Psoas muscle (tissue), 8 donors: ENCODE data around the gene FRMPD1. TPM values are rescaled to one million over a fixed set of nuclear protein-coding genes. Genes with fewer than 3 reads are reported as not detected.
"Not testable (repeated sequence)": the region's sequence is repeated elsewhere in the genome, so short reads cannot be mapped to it uniquely, and the experiment has no call there.

ENCODE experiments used
- ATAC-seq, 4 donors: fragments of 200-7000 bp; cut with Tn5 transposase; one replicate each; pipeline ENCODE4 v1.9.1; 2020; ENCODE audit warnings: moderate library complexity in 3 of 4, mild to moderate bottlenecking in 2 of 4
- DNase-seq, 2 donors: peaks; one replicate each; pipeline ENCODE4 v3.0.0-alpha.2; 2020
- H3K27ac ChIP-seq: fragments of 200-600 bp; one replicate; pipeline ENCODE4 v1.8.0; 2022
- H3K27me3 ChIP-seq, 3 donors: fragments of 200-600 bp in 1 of 3; one replicate each; pipeline versions ENCODE4 v1.6.1 to v1.8.0; 2013 to 2022; ENCODE audit warnings: low read length in 2 of 3, mild to moderate bottlenecking in 2 of 3, moderate library complexity in 1 of 3; ENCODE audit not compliant: insufficient read depth in 3 of 3
- H3K36me3 ChIP-seq, 2 donors: fragments of 200-600 bp in 1 of 2; one replicate each; pipeline versions ENCODE4 v1.6.1 to v1.8.0; 2013 to 2022; ENCODE audit warnings: low read depth in 1 of 2, mild to moderate bottlenecking in 1 of 2, moderate library complexity in 1 of 2; ENCODE audit not compliant: insufficient read depth in 1 of 2
- H3K4me1 ChIP-seq: fragments of 200-600 bp; one replicate; pipeline ENCODE4 v1.8.0; 2022
- H3K4me3 ChIP-seq: fragments of 200-600 bp; one replicate; pipeline ENCODE4 v1.8.0; 2022; ENCODE audit warnings: mild to moderate bottlenecking
- H3K9me3 ChIP-seq: fragments of 200-600 bp; one replicate; pipeline ENCODE4 v1.8.0; 2022
- CTCF ChIP-seq: fragments of 200-600 bp; IDR thresholded peaks from one replicate; pipeline ENCODE4 v1.8.0; 2022; ENCODE audit warnings: antibody characterized with exemption
- whole genome bisulfite sequencing, 3 donors: extraction: QIAGEN DNeasy Blood & Tissue Kit; methylation state at CpG; one replicate each; pipeline versions ENCODE4 v1.1.6 to v1.1.7; 2013; 5-methylcytosine and 5-hydroxymethylcytosine counted together
- intact Hi-C, 2 donors: fragments of 100-400 bp; cut with DNase I; formaldehyde crosslinking; loops; one replicate each; pipeline versions ENCODE4 v1.11.0 to v1.14.2; 2022
- long read RNA-seq, 2 donors: library from polyadenylated mRNA; unstranded; transcript quantifications; one replicate each; pipeline ENCODE4 v2.0.0, GENCODE V29; 2021
- polyA plus RNA-seq, 3 donors: library from polyadenylated mRNA; stranded (reverse); fragments of 200-250 nt; gene quantifications; one replicate each; pipeline ENCODE4 v1.2.3, GENCODE V29; 2013
- total RNA-seq, 4 donors: library from RNA; stranded (reverse); fragmentation: NEBNext Ultra II Directional in 2 of 4; extraction: Animal tissue kit (Norgen Biotek cat#: 25700) in 2 of 4; gene quantifications; one replicate each; pipeline versions ENCODE4 v1.2.1 to v1.2.4, GENCODE V29; 2021 to 2023
- donor health status: healthy with polysubstance abuse.
- donor health status: DM: no; HTN: no; CAD: no; lungs with moderate emphysema.
- donor health status: Bipolar disorder and iron deficiency.
- donor health status: healthy.
- donor health status: DM: yes; HTN: yes; CAD: no.
- donor health status: DM: no; HTN: no; CAD: no.
- donor health status: DM: no; HTN: no; CAD: no.
- donor health status: DM: yes; HTN: yes; CAD: no.

FRMPD1 gene
- total RNA-seq (1 to 10 TPM; 1.4 to 6.1 (median 3.9) TPM), polyA plus RNA-seq (under 1 TPM; 0.48 to 0.84 (median 0.68) TPM)
- long read RNA-seq, donor 1: 0 reads
- long read RNA-seq, donor 2, partial matches to known transcripts: 2 of 2 reads
- long read RNA-seq, donor 2, other reads (novel, unspliced or antisense): 0 of 2 reads

DNA sequence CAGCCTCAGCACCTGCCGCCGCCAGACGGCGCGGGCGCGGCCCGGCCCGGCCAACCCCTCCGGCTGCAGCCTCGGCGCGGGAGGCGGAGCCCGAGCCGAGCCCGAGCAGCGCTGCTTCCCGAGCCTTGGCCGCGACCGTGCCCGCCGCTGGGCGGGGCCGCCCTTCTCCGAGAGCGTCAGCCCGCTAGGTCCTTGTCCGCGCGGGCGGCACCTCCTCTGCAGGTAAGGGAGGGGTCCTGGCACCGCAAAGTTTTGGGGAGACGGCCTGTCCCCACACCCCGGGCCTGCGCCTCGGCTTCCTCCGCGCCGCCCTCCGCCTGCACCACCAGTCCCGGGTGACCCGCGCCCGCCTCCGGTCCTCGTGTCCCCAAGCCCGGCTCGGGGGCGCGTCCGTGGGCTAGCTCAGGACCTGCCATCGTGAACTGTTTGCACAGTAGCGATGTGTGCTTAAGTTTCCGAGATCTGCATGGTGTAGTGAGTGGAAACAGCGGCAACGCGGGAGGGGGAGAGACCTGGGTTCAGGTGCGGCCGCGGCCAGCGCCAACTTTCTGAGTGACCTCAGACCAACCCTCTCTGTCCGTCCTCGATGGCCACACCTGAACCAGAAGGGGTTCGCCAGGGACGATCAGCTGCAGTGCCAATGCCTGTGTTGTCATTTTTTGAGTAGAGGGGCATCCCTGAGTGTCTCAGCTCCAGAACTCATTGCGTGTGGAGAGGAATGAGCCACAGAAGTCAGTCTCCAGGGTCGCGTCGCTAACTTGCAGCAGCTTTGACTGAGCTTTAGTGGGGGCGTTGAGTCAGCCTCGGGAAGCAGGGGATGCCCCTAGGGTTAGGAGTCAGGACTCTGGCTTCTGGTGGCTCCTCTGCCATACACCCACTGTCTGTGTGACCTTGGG lies at the start of gene FRMPD1:
Gene FRMPD1 (plus strand): TSS at position 82 of the 896 bp plus-strand sequence. CDS start 41,688 bp downstream, outside the sequence.
- DNase-seq (peak; percentile 70 to 80), ATAC-seq (peak; percentile 90 to 95 (median 94))
- TF ChIP-seq CTCF: peak; percentile 15
- Histone ChIP-seq H3K9me3 (no peaks in the 10 kb centered on the region), H3K27me3 (peaks cover 0 to 4% (median 0%) of the 10 kb centered on the region in 3 donors), H3K27ac (peak within 1 kb of the TSS; percentile 58), H3K4me1 (peaks cover 9% of the 10 kb centered on the region), H3K4me3 (peak within 1 kb of the TSS; percentile 93), H3K36me3 (no peaks in the 10 kb centered on the region)
- WGBS, 3 donors: 1 to 3% (median 1%) methylated on average over 44 to 73 of the region's 73 CpGs
- intact Hi-C loops: no loop called here

- intact Hi-C loops: loop anchor here in 1 of 2 donors (5.0 kb wide), 1 partner anchor 60 kb away; no protein-coding TSS in a partner anchor
- H3K27me3 ChIP-seq, H3K4me3 ChIP-seq, H3K36me3 ChIP-seq, DNase-seq, ATAC-seq, H3K9me3 ChIP-seq: not testable (repeated sequence)
- peak overlapping the region; percentile 5 for H3K27ac ChIP-seq
- 79 to 92% (median 84%) methylated on average over 4 of the region's 4 CpGs for WGBS, 3 donors
- peaks cover 11% of the 10 kb centered on the region for H3K4me1 ChIP-seq
Measured at GRCh38 chr9:37602061-37602460, 48.7 kb upstream of the FRMPD1 start.

DNA sequence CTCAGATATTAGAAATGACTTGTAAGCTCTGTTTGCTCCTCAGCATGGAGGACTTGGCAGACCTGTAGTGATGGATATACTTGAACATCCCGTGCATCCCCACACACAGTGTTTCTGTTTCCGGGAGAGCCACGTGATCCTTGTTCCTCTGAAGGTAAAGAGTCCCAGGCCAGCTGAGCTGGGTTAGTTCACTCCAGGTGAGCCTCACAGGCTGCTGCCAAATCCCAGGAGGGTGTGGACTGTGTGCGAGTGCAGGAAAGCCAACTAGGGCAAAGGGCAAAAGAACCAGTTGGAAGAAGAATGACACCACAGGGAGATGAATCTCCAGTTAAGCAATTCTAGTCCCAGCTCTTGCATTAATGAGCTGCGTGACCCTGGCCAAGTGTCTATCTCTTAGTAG lies 47.9 kb upstream of the FRMPD1 start:
- peaks cover 11% of the 10 kb centered on the region for H3K4me1 ChIP-seq
- 9 to 25% (median 12%) methylated on average over 5 of the region's 5 CpGs for WGBS, 3 donors
- H3K36me3 ChIP-seq: no peaks in the 10 kb centered on the region
- no peak for TF ChIP-seq CTCF
- H3K27me3 ChIP-seq: no peaks in the 10 kb centered on the region
- H3K4me3 ChIP-seq: no peak overlapping the region
- intact Hi-C loops: loop anchor here in 1 of 2 donors (5.0 kb wide), 1 partner anchor 59 kb away; no protein-coding TSS in a partner anchor
- DNase-seq (peak; percentile 61 to 87), ATAC-seq (peak; percentile 97 to 99 (median 98))
- peak overlapping the region; percentile 5 for H3K27ac ChIP-seq
- H3K9me3 ChIP-seq: no peaks in the 10 kb centered on the region

DNA sequence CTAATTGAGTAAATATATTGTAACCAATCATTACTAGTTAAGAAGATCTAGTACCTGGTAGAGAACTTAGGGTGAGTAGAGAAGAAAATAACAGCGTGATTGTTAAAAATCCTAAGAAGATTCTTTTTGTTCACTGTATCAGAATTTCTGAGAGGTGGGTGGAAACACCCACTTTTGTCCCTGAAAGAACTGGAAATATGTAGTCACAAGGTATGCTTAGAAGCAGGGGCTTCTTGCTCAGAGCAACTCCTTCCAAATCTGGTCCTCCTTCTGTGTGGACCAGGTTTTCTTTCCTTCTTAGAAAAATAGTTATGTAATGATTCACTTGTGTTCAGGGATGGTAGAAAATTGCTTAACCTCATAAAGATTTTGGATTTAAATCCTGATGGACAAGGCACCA lies 46.5 kb upstream of the FRMPD1 start:
- H3K4me1 ChIP-seq: peaks cover 11% of the 10 kb centered on the region
- ATAC-seq: no peak
- no peaks in the 10 kb centered on the region for H3K9me3 ChIP-seq
- DNase-seq: no peak
- no peak overlapping the region for H3K4me3 ChIP-seq
- intact Hi-C loops: loop anchor here (2.0 to 5.0 kb wide), 2 partner anchors 33 to 58 kb away; no protein-coding TSS in a partner anchor
- TF ChIP-seq CTCF: no peak
- H3K27me3 ChIP-seq: no peaks in the 10 kb centered on the region
- no peaks in the 10 kb centered on the region for H3K36me3 ChIP-seq
- H3K27ac ChIP-seq: no peak overlapping the region
- WGBS, 3 donors: 74 to 89% (median 88%) methylated on average over 1 of the region's 1 CpG

- no peaks in the 10 kb centered on the region for H3K36me3 ChIP-seq
- no peak for TF ChIP-seq CTCF
Measured at GRCh38 chr9:37608250-37608649, 42.5 kb upstream of the FRMPD1 start.

More at GRCh38 chr9:37608250-37608649, 42.5 kb upstream of the FRMPD1 start:
- Histone ChIP-seq H3K27me3 (no peaks in the 10 kb centered on the region), H3K4me1 (peaks cover under 1% of the 10 kb centered on the region), H3K27ac (no peak overlapping the region), H3K4me3 (no peak overlapping the region), H3K9me3 (no peaks in the 10 kb centered on the region)
- no peak for DNase-seq
- no peak for ATAC-seq
- intact Hi-C loops: loop anchor here in 1 of 2 donors (5.0 kb wide), 1 partner anchor 39 kb away; no protein-coding TSS in a partner anchor
